PC-3 (cell line): ENCODE results near the gene DOCK4. TPM values are rescaled to one million over a fixed set of nuclear protein-coding genes. Genes with fewer than 3 reads are reported as not detected.

Source experiments
- ATAC-seq: fragments of 200-7000 bp; cut with Tn5 transposase; 2 replicates; pipeline ENCODE4 v1.9.1; 2020; ENCODE audit warnings: mild to moderate bottlenecking, moderate library complexity
- BruUV-seq: library from RNA; stranded (reverse); fragments of 400-500 nt; replicated peaks from 2 replicates; lab custom pipeline; 2021; lab: Mats Ljungman, UMichigan
- CTCF ChIA-PET: fragments of 300-600 bp; sonication (Branson Sonifier 250); formaldehyde crosslinking; loops from one replicate; lab custom pipeline; 2022; ENCODE audit warnings: antibody characterized with exemption; lab: Charles Lee
- POLR2A ChIA-PET: fragments of 300-600 bp; sonication (Branson Sonifier 250); formaldehyde crosslinking; loops from one replicate; lab custom pipeline; 2022; ENCODE audit warnings: antibody characterized with exemption; ENCODE audit not compliant: unreplicated experiment; lab: Charles Lee
- DNase-seq: peaks from one replicate; pipeline ENCODE4 v3.0.0-alpha.2; 2015
- H2AFZ ChIP-seq: fragments of 300-600 bp; sonication (generic); 2 replicates; pipeline ENCODE4 v1.6.0; 2016; ENCODE audit warnings: antibody characterized with exemption, low read length
- H3F3A ChIP-seq: fragments of 300-600 bp; sonication (generic); one replicate; pipeline ENCODE4 v1.6.0; 2017; ENCODE audit warnings: antibody characterized with exemption, low read length, control low read depth, mild to moderate bottlenecking; ENCODE audit not compliant: unreplicated experiment
- H3K27ac ChIP-seq: fragments of 300-600 bp; sonication (generic); 2 replicates; pipeline ENCODE4 v1.5.1; 2016; ENCODE audit warnings: mild to moderate bottlenecking, low read length
- H3K27me3 ChIP-seq: fragments of 300-600 bp; sonication (generic); 2 replicates; pipeline ENCODE4 v1.6.1; 2016; ENCODE audit warnings: low read length, mixed read lengths
- H3K36me3 ChIP-seq: fragments of 300-600 bp; sonication (generic); 2 replicates; pipeline ENCODE4 v1.6.1; 2016; ENCODE audit warnings: low read depth, mixed run types, low read length, mixed read lengths
- H3K4me1 ChIP-seq: fragments of 300-600 bp; sonication (generic); 2 replicates; pipeline ENCODE4 v1.5.1; 2016; ENCODE audit warnings: low read length; ENCODE audit not compliant: insufficient read depth
- H3K4me2 ChIP-seq: fragments of 300-600 bp; sonication (generic); 2 replicates; pipeline ENCODE4 v1.6.0; 2016; ENCODE audit warnings: low read length
- H3K4me3 ChIP-seq: fragments of 300-600 bp; sonication (generic); 2 replicates; pipeline ENCODE4 v1.5.1; 2016; ENCODE audit warnings: mild to moderate bottlenecking, low read length, mixed read lengths
- H3K79me2 ChIP-seq: fragments of 300-600 bp; sonication (generic); 2 replicates; pipeline ENCODE4 v1.6.1; 2017; ENCODE audit warnings: low read length, mixed read lengths
- H3K9ac ChIP-seq: fragments of 300-600 bp; sonication (generic); 2 replicates; pipeline ENCODE4 v1.6.0; 2016; ENCODE audit warnings: mild to moderate bottlenecking, low read length
- H3K9me2 ChIP-seq: fragments of 300-600 bp; sonication (generic); replicated peaks from 2 replicates; pipeline ENCODE4 v1.6.1; 2016; ENCODE audit warnings: mixed run types, low read length, mixed read lengths
- H3K9me3 ChIP-seq: fragments of 300-600 bp; sonication (generic); 2 replicates; pipeline ENCODE4 v1.6.1; 2016; ENCODE audit warnings: low read length, mixed read lengths
- H4K20me1 ChIP-seq: fragments of 300-600 bp; sonication (generic); 2 replicates; pipeline ENCODE4 v1.6.1; 2016; ENCODE audit warnings: low read length, mixed read lengths
- CTCF ChIP-seq: fragments of 300-600 bp; sonication (generic); conservative IDR thresholded peaks from 2 replicates; pipeline ENCODE4 v1.5.1; 2017; ENCODE audit warnings: antibody characterized with exemption, low read depth, mild to moderate bottlenecking, low read length
- EZH2 ChIP-seq: fragments of 300-600 bp; sonication (generic); IDR thresholded peaks from one replicate; pipeline ENCODE4 v1.6.1; 2017; ENCODE audit warnings: antibody characterized with exemption, mild to moderate bottlenecking, low read length; ENCODE audit not compliant: unreplicated experiment
- EZH2phosphoT487 ChIP-seq: fragments of 300-600 bp; sonication (generic); IDR thresholded peaks from 2 replicates; pipeline ENCODE4 v1.6.1; 2018; ENCODE audit warnings: mild to moderate bottlenecking, antibody characterized with exemption, low read length, borderline replicate concordance
- intact Hi-C: fragments of 100-400 bp; cut with micrococcal nuclease; formaldehyde crosslinking; loops from 2 replicates; pipeline ENCODE4 v1.9.0; 2023
- total RNA-seq: library from RNA; depleted of rRNA; stranded (reverse); fragments of >200 nt; gene quantifications from 2 replicates; pipeline ENCODE4 v1.2.3, GENCODE V29; 2014

The DOCK4 gene
- total RNA-seq, 1 experiment from 2014 or later, result 25.4 TPM

GRCh38 chr7:112248598-112248997 is 42.4 kb upstream of the DOCK4 start:
- no peak for TF ChIP-seq EZH2
- TF ChIP-seq EZH2phosphoT487, result no peak
- no peak for TF ChIP-seq CTCF
- H3K9me3 ChIP-seq, result no peaks in the 10 kb centered on the region
- no peak overlapping the region for H2AFZ ChIP-seq
- no TSS peak for BruUV-seq
- CTCF ChIA-PET, result no interaction called here
- no peak overlapping the region for H3K4me3 ChIP-seq
- H3K36me3 ChIP-seq, result no peaks in the 10 kb centered on the region
- H3K27ac ChIP-seq, result no peak overlapping the region
- no peaks in the 10 kb centered on the region for H3K4me1 ChIP-seq
- ATAC-seq (no peak), DNase-seq (no peak)
- H3K79me2 ChIP-seq, result no peaks in the 10 kb centered on the region
- H3K27me3 ChIP-seq, result no peaks in the 10 kb centered on the region
- H3K4me2 ChIP-seq, result no peak overlapping the region
- intact Hi-C loops, result no loop called here
- POLR2A ChIA-PET, result no interaction called here
- H3K9me2 ChIP-seq, result no peaks in the 10 kb centered on the region
- H4K20me1 ChIP-seq, result no peaks in the 10 kb centered on the region
- no peak overlapping the region for H3K9ac ChIP-seq
- no peaks in the 10 kb centered on the region for H3F3A ChIP-seq

- H3K9me2 ChIP-seq, result no peaks in the 10 kb centered on the region
- DNase-seq (peak; percentile 94), ATAC-seq (peak; percentile 93)
- H3K79me2 ChIP-seq, result peaks cover 35% of the 10 kb centered on the region
- H3K4me1 ChIP-seq, result peaks cover 49% of the 10 kb centered on the region
- ChIA-PET POLR2A (no interaction called here), CTCF (interaction anchor here (0.6 to 0.7 kb wide), 3 partner anchors 34 to 383 kb away, joined by 3 read pairs; no protein-coding TSS in a partner anchor)
- no peaks in the 10 kb centered on the region for H3K27me3 ChIP-seq
- H3K4me3 ChIP-seq, result peak overlapping the region; percentile 40; the same call in 1 of the 2 replicates
- no TSS peak for BruUV-seq
- no peaks in the 10 kb centered on the region for H3K36me3 ChIP-seq
- H3K4me2 ChIP-seq, result peak overlapping the region; percentile 75
- no peak for TF ChIP-seq CTCF
- TF ChIP-seq EZH2phosphoT487, result peak; percentile 79
- intact Hi-C loops, result loop anchor here (2.0 kb wide), 1 partner anchor 32 kb away; the partner anchor contains the start of genes DOCK4 and ZNF277
- H3K9me3 ChIP-seq, result no peaks in the 10 kb centered on the region
- no peaks in the 10 kb centered on the region for H4K20me1 ChIP-seq
- peak overlapping the region; percentile 93 for H3K27ac ChIP-seq
- H3F3A ChIP-seq, result peaks cover 7% of the 10 kb centered on the region
- peak overlapping the region; percentile 28; the same call in 1 of the 2 replicates for H3K9ac ChIP-seq
- peak overlapping the region; percentile 27; the same call in 1 of the 2 replicates for H2AFZ ChIP-seq
These were observed 32.8 kb upstream of the DOCK4 start for GRCh38 chr7:112238852-112239610.

DNA sequence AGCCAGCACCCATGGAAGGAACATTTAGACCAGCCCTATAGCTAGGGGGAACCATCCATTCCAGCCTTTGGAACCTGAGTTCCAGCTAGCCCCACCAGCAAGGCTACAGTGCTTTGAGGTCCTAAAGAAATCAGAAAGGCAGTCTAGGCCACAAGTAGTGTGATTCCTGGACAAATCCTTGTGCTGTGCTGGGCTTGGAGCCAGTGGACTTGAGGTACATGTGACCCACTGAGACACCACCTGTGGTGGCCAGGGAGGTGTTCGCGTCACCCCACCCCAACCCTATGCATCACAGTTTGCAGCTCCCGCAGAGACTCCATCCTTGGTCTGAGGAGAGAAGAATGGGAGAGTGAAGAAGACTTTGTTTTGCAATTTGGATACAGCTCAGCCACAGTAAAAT is 32.1 kb upstream of the DOCK4 start:
- Histone ChIP-seq H3K9me2 (no peaks in the 10 kb centered on the region), H3K4me1 (peaks cover 49% of the 10 kb centered on the region), H3F3A (peaks cover 7% of the 10 kb centered on the region), H3K4me2 (peak overlapping the region; percentile 53), H3K36me3 (no peaks in the 10 kb centered on the region), H3K9me3 (no peaks in the 10 kb centered on the region), H3K27me3 (no peaks in the 10 kb centered on the region), H2AFZ (no peak overlapping the region), H4K20me1 (no peaks in the 10 kb centered on the region), H3K79me2 (peaks cover 40% of the 10 kb centered on the region), H3K27ac (peak overlapping the region; percentile 93), H3K9ac (no peak overlapping the region), H3K4me3 (no peak overlapping the region)
- no TSS peak for BruUV-seq
- ChIA-PET CTCF (interaction anchor here (0.6 to 0.7 kb wide), 2 partner anchors 33 to 56 kb away, joined by 3 read pairs; no protein-coding TSS in a partner anchor), POLR2A (no interaction called here)
- TF ChIP-seq CTCF (no peak), EZH2phosphoT487 (no peak), EZH2 (no peak)
- peak; percentile 34 for DNase-seq
- intact Hi-C loops, result loop anchor here (2.0 kb wide), 1 partner anchor 32 kb away; the partner anchor contains the start of genes DOCK4 and ZNF277
- ATAC-seq, result peak; percentile 2
